Spleen (tissue), 11 donors: ENCODE results near the gene IGLON5. TPM values are rescaled to one million over a fixed set of nuclear protein-coding genes. Genes with fewer than 3 reads are reported as not detected.

Experiments used
- DNase-seq: peaks from one replicate; pipeline ENCODE4 v3.0.0-alpha.2; 2020
- H3K27ac ChIP-seq, 8 donors: fragments of 200-600 bp; sonication (generic) in 7 of 8; 1 replicate in 4 of 8; 2 replicates in 4 of 8; pipeline versions ENCODE4 v1.5.0 to v1.8.0; 2016 to 2021; ENCODE audit warnings: inconsistent platforms in 4 of 8, mild to moderate bottlenecking in 4 of 8, moderate library complexity in 1 of 8
- H3K27me3 ChIP-seq, 7 donors: fragments of 200-600 bp; sonication (generic) in 6 of 7; replicated peaks in 1 of 7; 1 replicate in 4 of 7; 2 replicates in 3 of 7; pipeline versions ENCODE4 v1.5.0 to v1.8.0; 2016 to 2021; ENCODE audit warnings: inconsistent platforms in 3 of 7, mild to moderate bottlenecking in 1 of 7
- H3K36me3 ChIP-seq, 6 donors: fragments of 200-600 bp; sonication (generic) in 5 of 6; 1 replicate in 4 of 6; 2 replicates in 2 of 6; pipeline versions ENCODE4 v1.5.0 to v1.8.0; 2016 to 2021; ENCODE audit warnings: inconsistent platforms in 2 of 6
- H3K4me1 ChIP-seq, 6 donors: fragments of 200-600 bp; sonication (generic) in 5 of 6; 1 replicate in 3 of 6; 2 replicates in 3 of 6; pipeline versions ENCODE4 v1.5.0 to v1.8.0; 2016 to 2021; ENCODE audit warnings: inconsistent platforms in 3 of 6
- H3K4me3 ChIP-seq, 8 donors: fragments of 200-600 bp; sonication (generic) in 7 of 8; 1 replicate in 4 of 8; 2 replicates in 4 of 8; pipeline versions ENCODE4 v1.5.0 to v1.8.0; 2016 to 2021; ENCODE audit warnings: inconsistent platforms in 4 of 8, mild to moderate bottlenecking in 4 of 8, moderate library complexity in 2 of 8
- H3K9me3 ChIP-seq, 8 donors: fragments of 200-600 bp; sonication (generic) in 7 of 8; 1 replicate in 4 of 8; 2 replicates in 4 of 8; pipeline versions ENCODE4 v1.5.0 to v1.8.0; 2016 to 2021; ENCODE audit warnings: inconsistent platforms in 4 of 8
- CTCF ChIP-seq, 11 experiments: fragments of 200-600 bp in 7 of 11; fragments of 450-650 bp in 4 of 11; sonication (generic) in 4 of 11; IDR thresholded peaks in 8 of 11; conservative IDR thresholded peaks in 3 of 11; 1 replicate in 7 of 11; 2 replicates in 4 of 11; pipeline versions ENCODE4 v1.4.0 to v1.8.0; 2016 to 2021; ENCODE audit warnings: antibody characterized with exemption in 11 of 11, inconsistent platforms in 4 of 11, mild to moderate bottlenecking in 1 of 11
- POLR2A ChIP-seq, 3 donors: fragments of 450-650 bp; IDR thresholded peaks; one replicate each; pipeline ENCODE4 v1.5.1; 2017; ENCODE audit warnings: antibody characterized with exemption in 3 of 3, mild to moderate bottlenecking in 1 of 3
- POLR2AphosphoS5 ChIP-seq, 3 donors: sonication (generic); formaldehyde crosslinking; IDR thresholded peaks; one replicate each; pipeline ENCODE4 v1.5.1; 2017; ENCODE audit warnings: antibody characterized with exemption in 3 of 3
- WGBS, 5 donors: extraction: QIAGEN DNeasy Blood & Tissue Kit in 3 of 5; methylation state at CpG; one replicate each; pipeline versions ENCODE4 v1.1.5 to v1.1.7; 2013 to 2018; 5-methylcytosine and 5-hydroxymethylcytosine counted together
- intact Hi-C: fragments of 100-400 bp; cut with DNase I; formaldehyde crosslinking; loops from one replicate; pipeline ENCODE4 v1.15.0; 2023; ENCODE audit warnings: low total_unique reads
- polyA plus RNA-seq, 3 donors: library from polyadenylated mRNA; stranded (reverse); fragments of 200-250 nt; gene quantifications; one replicate each; pipeline ENCODE4 v1.2.1, GENCODE V29; 2013
- total RNA-seq, 7 donors: library from RNA; depleted of rRNA in 3 of 7; stranded (reverse); fragments of >200 nt in 3 of 7; fragmentation: NEBNext Ultra II Directional in 4 of 7; extraction: Animal tissue kit (Norgen Biotek cat#: 25700) in 4 of 7; gene quantifications; one replicate each; pipeline versions ENCODE4 v1.1.0 to v1.2.1, GENCODE V29; 2016 to 2021
- donor health status: healthy with polysubstance abuse.
- donor health status: DM: no; HTN: no; CAD: no; lungs with moderate emphysema.
- donor health status: DM: no; HTN: no; CAD: no.
- donor health status: Bipolar disorder and iron deficiency.
- donor health status: healthy.
- donor health status: DM: no; HTN: no; CAD: no.
- donor health status: DM: yes; HTN: yes; CAD: no.

Gene IGLON5
- total and polyA plus RNA-seq, 10 donors, result 0.03 TPM; not detected in 9

- Histone ChIP-seq H3K4me3 (peak overlapping the region; percentile 51 to 95 (median 78)), H3K36me3 (no peaks in the 10 kb centered on the region), H3K4me1 (peaks cover 4 to 87% (median 47%) of the 10 kb centered on the region in 6 donors), H3K27ac (peak overlapping the region; percentile 75 to 97 (median 93)), H3K27me3 (no peaks in the 10 kb centered on the region), H3K9me3 (no peaks in the 10 kb centered on the region)
- DNase-seq, result peak; percentile 97
- intact Hi-C loops, result no loop called here
- WGBS, 5 donors, result 0 to 1% (median 0%) methylated on average over 43 to 54 of the region's 54 CpGs
- TF ChIP-seq POLR2AphosphoS5 (IDR thresholded peaks at IDR 0.05) (peak; percentile 82 to 97 (median 96)), POLR2A (IDR thresholded peaks at IDR 0.05) (peak in 2 of 3 donors; percentile 48 to 65), CTCF (IDR thresholded peaks at IDR 0.05 in 8 of 11, conservative IDR thresholded peaks at IDR 0.05 in 3 of 11) (peak in 2 of 11 experiments; percentile 12 to 25)
These were observed 55.2 kb downstream of the IGLON5 start for GRCh38 chr19:51366389-51367254.

- Histone ChIP-seq H3K4me3 (peak overlapping the region; percentile 51 to 95 (median 78)), H3K36me3 (no peaks in the 10 kb centered on the region), H3K9me3 (no peaks in the 10 kb centered on the region), H3K27ac (peak overlapping the region; percentile 75 to 97 (median 93)), H3K4me1 (peaks cover 4 to 91% (median 51%) of the 10 kb centered on the region in 6 donors), H3K27me3 (no peaks in the 10 kb centered on the region)
- intact Hi-C loops, result no loop called here
- TF ChIP-seq CTCF (IDR thresholded peaks at IDR 0.05 in 8 of 11, conservative IDR thresholded peaks at IDR 0.05 in 3 of 11) (no peak), POLR2A (IDR thresholded peaks at IDR 0.05) (peak in 1 of 3 donors; percentile 79)
- 0 to 1% (median 1%) methylated on average over 15 of the region's 15 CpGs for WGBS, 5 donors
- DNase-seq, result no peak
These were observed 55.8 kb downstream of the IGLON5 start for GRCh38 chr19:51367255-51367564.

- H3K4me1 ChIP-seq, result peaks cover 4 to 91% (median 47%) of the 10 kb centered on the region in 6 donors
- TF ChIP-seq CTCF (IDR thresholded peaks at IDR 0.05 in 8 of 11, conservative IDR thresholded peaks at IDR 0.05 in 3 of 11) (peak in 3 of 11 experiments; percentile 14 to 45 (median 26)), POLR2AphosphoS5 (IDR thresholded peaks at IDR 0.05) (peak; percentile 92 to 95 (median 94)), POLR2A (IDR thresholded peaks at IDR 0.05) (peak in 2 of 3 donors; percentile 7 to 59)
- H3K36me3 ChIP-seq, result no peaks in the 10 kb centered on the region
- DNase-seq, result peak; percentile 100
- intact Hi-C loops, result no loop called here
- no peaks in the 10 kb centered on the region for H3K27me3 ChIP-seq
- 0 to 1% (median 1%) methylated on average over 39 to 64 of the region's 64 CpGs for WGBS, 5 donors
- peak overlapping the region; percentile 51 to 95 (median 78) for H3K4me3 ChIP-seq
- H3K9me3 ChIP-seq, result no peaks in the 10 kb centered on the region
- peak overlapping the region; percentile 82 to 97 (median 93) for H3K27ac ChIP-seq
These were observed 56.3 kb downstream of the IGLON5 start for GRCh38 chr19:51367565-51368365.
